NCI-H69 (cell line): Measurements from ENCODE around the gene OSBPL3.
A peak's percentile ranks its signal among the peaks of the same experiment; 100 is the strongest.

Source experiments
- DNase-seq: peaks from one replicate; lab custom pipeline; 2025; lab: John Stamatoyannopoulos, UW

Gene OSBPL3

DNA sequence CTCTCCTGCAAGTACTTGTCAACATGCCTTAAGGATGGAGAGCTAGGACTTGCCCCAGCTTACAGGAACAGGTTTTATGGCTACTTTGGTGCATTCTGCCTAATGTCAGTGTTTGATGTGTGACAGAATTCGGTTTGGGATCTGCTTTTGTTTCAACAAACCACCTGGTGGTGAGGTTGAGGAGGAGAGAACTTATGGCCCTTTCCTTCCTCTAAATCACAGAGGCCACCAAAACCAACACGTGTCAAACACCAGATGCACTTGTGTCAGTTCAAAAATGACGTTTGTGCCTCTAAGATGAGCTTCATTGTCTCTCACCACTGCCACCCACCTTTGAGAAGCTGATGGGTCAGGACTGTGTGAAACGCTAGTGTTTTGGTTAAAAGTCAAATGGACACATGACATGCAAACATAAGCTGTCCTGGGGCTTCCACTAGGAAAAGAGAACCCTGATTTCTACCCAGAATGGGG is 83.9 kb downstream of the OSBPL3 start:
- DNase-seq = no peak

DNA sequence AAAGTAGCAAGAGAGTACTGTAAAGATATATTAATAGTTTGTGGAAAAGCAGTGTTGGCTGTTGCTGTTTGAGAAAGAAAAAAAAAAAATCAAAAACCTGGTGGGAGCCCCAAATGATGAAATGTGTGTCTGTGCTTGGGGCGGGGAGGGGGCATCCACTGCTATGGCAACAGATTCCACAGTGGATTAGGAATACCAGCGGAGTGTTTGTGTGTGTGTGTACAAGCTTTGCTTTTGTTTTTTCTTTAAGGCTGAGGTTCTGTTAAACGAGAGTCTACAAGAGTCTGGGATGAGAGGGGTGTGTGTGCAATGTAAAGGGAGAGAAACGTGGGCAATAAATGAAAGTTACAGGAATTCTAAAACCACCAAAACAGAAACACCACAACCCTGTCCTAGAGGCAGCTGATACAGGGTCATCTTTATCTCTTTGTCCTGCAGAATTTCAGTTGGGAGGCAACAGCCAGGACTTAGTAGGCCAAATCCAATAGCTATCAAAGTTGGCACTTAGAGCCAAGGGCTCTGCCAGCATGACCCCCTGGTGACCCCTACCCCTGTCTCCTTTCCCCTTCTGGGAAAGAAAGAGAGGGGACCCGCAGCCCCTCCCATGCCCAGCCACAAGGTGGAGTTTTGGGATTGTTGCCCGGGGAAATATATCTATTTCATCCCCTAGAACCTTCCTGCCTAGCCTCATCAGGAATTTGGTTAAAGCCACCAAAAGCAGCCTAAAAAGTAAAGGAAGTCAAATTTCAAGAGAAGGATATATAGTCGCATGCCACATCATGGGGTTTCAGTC is 85.4 kb downstream of the OSBPL3 start:
- DNase-seq = no peak

DNA sequence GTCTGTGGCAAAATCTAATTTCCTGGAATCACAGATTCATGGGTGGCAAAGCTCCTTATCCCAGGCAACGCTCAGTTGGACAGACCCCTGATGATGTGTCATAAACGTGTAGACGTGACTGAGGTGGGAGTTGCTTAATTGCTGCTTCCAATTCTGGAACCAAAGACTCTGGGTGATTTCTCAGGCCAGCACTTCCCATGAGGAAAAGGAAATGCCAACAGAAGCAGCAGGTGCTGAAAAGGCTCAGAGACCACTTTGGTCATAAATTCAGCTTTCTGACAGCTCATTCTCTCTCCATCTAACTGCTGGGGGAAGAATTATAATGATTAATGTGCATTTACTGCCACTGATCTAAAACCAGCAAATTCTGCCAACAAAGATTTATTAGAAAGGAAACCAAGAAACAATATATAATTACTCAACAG is 88.7 kb downstream of the OSBPL3 start:
- peak; percentile 93 for DNase-seq

DNA sequence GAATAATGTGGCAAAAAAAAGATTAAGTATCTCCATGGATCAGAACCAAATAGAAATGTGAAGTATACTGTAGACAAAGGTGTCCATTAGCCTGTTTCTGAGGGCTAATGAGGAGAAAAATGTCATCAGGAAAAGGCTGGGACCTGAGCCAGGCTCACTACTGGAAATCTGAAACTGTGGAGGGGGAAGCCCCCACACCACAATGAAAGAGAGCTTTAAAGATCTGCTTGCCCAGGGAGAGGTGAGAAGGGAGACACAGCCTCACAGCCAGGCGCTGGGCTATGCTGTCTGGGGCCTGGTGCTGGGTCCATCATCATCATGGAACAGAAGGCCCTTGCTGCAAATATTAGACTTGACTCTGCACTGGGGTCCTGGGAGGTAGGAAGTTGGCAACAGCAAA is 90.4 kb downstream of the OSBPL3 start:
- peak; percentile 27 for DNase-seq

DNA sequence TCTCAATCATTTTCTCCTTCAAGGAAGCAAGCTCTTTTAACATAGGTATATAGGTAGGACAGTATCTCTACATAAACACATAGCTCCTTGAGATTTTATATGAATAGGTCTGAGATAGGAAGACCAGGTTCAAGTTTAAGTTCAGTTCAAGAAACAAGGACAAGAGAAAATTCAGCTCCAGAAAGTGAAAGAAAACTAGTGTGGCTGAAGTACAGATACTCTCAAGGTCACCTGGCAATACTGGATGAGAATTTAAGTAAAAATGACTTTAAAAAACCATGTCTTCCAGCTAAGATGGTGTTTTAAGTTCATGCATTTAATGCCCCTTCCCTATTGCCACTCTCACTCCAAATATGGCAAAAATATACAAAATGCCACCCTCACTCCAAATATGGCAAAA is 91.3 kb downstream of the OSBPL3 start:
- no peak for DNase-seq

DNA sequence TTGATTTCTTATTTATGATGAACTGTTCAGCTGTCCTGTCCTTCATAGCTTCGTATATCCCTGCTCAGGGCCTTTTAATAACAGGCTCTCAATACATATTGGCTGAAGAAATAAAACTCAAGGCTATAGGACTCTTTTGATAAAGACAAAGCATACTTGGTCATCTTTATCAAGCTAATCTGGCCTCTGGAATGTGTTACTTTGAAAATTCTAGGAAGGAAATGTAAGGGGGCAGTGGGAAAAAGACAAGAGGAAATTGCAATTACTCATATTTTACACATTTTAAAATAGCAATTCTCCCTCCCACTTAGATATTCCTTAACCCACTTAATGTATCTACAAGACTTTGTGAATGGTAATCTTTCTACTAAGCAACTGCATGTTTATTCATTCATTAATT is 94.3 kb downstream of the OSBPL3 start:
- DNase-seq = no peak

DNA sequence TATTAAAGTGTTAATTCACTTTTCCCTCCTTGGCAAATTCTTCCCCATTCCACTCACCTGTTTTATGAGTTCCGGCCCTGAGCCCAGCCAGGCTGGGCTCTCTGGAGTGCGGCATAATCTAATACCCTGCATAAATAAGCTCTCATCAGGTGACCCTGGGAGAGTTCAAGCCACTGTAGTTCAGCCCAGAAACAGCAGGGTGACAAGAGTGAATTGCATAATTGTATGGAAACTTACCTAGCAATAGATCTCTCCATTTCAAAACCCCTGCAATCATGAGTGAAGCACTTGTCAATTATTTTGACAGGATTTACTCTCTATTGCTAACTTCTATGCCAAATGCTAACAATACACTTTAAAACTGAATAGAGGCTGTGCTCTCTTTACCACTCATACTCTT is 94.7 kb downstream of the OSBPL3 start:
- DNase-seq = peak; percentile 69

DNA sequence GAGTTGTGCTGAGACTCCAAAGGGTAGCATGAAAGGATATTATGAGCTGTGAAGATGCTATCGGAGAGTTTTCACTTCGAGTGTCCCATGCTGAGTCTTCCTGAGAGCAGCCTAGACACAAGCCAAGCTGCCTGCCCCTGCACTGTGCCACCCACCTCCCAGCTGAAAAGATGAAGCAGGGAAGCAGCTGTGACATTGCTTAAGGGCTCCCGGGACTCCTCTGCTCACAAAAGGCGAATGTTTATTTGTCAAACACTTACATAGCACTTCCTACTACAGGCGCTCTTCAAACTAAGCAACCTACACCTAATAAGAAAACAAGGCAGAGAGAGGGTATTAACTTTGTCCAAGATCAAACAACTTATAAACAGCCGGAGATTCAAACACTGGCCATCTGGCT is 95.6 kb downstream of the OSBPL3 start:
- DNase-seq = peak; percentile 77

DNA sequence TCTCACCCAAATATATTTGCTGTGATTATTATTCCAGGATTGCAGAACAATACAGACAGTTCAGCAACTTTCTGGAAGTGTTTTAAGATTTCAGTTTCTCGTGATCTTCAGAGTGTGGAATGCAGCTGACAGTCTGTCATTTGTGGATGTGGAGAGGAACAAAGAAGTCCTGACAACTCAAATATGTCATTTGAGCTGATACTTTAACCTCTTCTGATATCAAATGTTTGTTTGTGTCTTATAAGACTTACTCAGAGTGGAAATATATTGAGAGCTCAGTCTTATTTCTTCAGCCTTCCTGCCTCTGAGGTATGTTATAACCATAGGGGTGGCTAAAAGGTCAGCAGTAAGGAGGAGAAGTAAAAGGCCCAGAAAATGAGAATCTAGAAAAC is 96.4 kb downstream of the OSBPL3 start:
- no peak for DNase-seq

DNA sequence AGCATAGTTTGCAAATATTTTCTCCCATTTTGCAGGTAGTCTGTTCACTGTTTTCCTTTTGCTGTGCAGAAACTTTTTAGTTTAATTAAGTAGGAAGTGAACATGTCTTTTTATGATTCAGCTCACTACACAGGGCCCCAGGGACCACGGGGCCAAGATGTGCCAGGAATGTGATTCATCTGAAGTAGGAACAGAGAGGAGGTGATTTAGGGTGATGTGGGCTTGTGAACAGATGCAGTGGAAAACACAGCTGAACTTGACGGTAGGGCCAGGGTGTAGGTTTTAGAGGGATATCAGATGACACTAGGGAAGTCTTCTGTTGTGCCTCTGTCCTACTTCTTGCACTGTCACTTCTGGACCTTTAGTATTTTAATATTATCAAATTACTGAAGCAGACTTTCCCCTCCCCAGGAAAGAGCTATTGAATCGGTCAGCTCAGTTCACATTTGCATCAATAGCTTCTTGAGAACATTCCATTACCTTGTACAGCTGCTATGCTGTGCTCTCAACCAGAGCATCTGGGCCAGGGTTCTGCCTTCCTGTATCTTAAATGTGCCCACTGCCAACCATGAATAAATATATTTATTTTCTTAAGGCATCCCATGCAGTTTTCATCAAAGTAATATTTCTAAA is 96.9 kb downstream of the OSBPL3 start:
- DNase-seq = no peak

DNA sequence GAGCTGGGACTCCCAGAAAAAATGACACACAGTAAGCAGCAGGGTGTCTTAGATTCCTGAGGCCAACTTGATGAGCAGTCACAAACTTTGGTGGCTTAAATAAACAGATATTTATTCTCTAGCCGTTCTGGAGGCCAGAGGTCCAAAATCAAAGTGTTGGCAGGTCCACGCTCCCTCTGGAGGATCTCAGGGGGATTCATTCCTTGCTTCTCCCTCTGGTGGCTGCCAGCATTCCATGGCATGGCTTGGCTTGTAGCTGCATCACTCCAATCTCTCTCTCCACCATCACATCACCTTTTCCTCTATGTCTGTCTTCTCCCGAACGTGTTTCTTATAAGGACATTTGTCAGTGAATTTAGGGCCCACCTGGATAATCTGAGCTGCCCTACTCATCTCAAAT is 98.4 kb downstream of the OSBPL3 start:
- peak; percentile 11 for DNase-seq

DNA sequence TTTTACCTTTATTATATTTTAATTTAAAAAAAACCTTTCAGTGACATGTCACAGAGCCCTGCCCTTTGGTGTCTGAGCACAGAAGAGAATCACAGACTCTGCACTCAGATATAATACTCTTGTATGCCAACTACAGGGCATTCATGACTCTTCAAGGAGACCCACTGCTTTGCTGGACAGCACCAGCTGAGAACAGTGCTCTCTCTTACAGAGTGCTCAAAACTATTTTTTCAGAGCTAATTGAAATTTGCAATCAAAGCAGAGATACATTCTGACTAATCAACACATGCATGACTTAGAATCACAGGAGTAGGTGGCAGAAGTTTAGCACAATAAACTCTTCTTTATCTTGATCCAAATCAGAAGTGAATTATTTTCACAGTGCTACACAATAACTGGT is 99.1 kb downstream of the OSBPL3 start:
- no peak for DNase-seq

DNA sequence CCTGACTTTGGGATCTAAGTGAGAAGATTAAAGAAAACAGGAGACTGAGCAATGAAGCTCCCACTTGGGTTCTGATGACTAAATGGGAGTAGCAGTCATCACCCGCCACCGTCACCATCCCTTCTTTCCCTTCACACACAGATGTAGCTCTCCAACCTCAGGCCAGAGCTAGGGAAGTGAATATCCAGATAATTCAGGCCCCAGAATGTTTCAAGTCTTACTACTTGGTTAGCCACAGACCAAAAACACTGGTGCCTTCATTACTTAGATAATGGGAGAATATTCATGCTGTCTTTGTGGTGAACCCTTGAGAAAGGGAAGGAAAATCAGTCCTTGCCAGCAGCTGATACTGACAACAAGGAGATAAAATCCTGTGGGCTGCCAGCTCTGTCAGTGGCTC is 100.7 kb downstream of the OSBPL3 start:
- DNase-seq = no peak

DNA sequence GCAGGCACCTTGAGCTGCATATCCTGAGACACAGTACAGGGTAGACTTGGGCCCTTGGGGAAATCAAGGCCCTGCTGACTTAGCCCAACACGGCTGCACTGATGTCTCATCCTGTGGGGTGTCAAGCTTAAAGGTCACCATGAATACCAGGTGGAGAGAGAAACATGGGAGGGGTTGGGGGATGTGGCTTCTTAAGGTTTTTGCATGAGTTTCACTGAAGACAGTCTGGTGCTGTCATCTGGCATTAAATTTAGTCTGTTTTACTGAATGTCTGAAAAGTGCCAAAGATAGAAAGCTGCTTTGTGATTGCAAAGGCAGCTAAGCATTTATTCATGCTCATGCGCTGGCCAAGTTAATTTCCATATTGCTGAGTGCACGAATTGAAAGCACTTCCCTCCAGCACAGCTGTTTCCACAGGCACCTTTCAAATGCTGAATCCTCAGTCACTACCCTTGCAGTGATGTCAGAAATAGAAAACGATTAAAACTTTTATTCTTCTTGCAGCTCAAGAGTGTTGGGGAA is 102.1 kb downstream of the OSBPL3 start:
- DNase-seq = no peak

DNA sequence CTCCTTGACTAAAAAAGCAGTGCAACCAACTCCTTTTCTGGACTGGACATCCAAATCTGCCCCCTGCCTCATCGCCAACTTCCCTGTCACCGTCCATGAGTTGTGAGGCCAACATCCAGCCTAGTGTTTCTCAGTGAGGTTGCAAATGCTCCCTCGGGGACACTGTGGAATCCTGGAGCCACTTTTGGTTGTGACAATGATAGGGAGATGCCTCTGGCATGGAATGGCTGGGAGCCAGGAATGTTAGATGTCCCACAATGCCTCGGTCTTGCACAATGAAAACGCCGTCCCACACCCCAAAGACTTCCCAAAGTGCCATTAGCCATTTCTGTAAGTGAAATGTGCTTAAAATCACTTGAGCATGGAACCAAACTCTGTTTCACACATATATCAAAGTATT is 105.2 kb downstream of the OSBPL3 start:
- no peak for DNase-seq

DNA sequence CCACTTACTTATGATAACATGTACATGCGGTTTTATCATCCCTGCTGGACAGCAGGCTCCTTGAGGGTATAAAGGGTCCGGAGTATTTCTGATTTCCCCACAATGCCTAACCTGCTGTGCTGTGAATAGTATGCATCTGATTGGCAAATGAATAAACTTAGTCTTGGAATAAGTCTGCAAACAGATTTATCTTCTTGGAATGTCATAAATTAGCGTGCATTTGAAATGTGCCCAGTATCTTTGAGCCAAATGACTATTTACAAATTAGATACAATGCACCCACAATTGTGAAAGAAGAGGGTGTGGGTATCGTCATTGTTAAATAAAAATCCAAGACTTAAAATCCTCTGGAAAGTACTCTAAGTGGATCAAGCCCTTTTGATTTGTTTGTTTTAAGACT is 106.0 kb downstream of the OSBPL3 start:
- peak; percentile 54 for DNase-seq

DNA sequence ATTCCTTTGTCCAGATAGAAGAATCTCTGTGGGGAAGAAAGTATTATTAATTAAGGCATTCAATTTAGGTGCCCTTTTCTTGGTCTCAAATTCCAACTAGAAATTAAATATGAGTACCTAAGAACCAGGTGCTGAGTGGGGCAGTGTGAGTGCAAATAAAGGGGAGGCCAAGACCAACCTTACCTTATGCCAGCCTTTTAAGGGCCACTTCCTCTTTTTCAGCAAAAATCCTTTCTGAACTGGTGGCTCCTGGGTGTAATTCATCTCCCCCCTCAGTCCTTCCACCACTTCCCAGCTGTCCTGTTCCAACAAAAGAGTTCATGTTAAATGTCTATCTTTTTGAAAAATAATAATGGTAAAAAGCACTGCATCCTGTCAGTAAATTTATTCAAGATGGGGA is 108.2 kb downstream of the OSBPL3 start:
- peak; percentile 41 for DNase-seq

DNA sequence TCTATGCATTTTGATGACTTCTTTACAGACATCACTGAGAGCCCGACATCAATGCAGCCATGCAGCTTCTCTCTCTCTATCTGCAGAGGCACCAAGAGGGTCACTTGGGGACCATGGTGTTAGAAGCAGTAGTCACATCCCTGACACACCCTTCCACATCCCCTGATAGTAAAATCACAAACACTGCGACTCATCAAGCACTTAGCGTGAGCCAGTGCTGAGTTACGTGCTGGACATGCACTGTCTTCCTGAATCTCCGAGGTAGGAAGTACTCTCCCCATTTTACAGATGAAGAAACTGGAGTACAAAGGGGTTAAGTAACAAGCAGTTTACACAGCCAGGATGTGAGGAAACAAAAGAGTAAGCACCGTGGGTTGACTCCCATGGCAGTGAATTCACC is 109.2 kb downstream of the OSBPL3 start:
- no peak for DNase-seq

DNA sequence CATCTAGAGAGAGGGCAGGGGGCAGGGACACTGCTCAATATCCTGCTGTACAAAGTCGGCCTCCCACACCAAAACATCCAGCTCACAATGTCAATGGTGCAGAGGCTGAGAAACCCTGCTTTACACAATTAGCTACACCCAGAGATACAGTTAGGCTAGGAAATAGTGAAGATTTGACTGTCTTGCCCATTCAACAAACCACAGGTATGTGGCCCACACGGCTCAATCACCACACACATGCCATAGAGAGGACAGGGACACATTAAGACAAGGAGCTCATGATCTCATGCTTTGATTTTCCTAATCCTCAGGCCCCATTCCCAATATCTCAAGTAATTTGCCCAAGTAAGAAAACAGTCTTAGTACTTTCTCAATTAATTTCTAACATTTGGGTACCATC is 110.4 kb downstream of the OSBPL3 start:
- no peak for DNase-seq

DNA sequence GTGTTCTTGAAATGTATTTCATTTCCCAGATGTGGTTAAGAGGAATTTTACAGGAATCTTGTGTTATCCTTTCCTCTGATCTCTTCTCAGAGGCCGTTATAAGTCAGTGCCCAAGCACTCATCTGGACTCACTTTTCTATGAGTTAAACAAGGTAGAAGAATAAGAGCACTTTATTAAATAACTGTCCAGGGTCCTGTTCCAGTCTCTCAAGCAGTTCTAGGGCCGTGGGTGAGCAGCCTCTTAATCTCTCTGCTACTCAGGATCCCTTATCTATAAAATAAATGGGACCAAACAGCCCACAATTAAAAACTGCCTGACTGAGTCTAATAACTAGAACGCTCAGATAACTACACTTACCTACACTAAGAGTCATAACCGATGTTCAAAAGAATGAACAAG is 111.2 kb downstream of the OSBPL3 start:
- DNase-seq = no peak

DNA sequence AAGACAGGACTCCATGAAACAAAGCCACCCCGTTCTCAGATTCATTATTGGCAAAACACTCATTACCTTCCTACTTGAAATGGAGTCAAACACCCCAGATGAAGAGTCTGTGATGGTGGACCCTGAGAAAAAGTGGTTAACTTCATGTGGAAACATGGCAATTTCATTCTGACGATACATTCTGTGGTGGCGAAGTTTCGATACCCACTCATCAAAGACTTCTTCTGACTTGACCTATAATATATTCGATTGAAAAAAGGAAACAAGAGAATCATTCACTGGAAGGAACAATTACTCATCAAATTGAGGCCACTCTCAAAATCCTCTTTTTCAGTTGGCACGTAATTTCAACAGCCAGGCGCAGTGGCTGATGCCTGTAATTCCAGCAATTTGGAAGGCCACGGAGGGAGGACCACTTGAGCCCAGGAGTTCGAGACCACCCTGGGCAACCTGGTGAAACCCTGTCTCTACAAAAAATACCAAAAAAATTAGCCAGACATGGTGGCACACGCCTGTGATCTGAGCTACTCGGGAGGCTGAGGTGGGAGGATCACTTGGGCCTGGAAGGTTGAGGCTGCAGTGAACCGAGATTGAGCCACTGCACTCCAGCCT is 113.9 kb downstream of the OSBPL3 start:
- DNase-seq = no peak

DNA sequence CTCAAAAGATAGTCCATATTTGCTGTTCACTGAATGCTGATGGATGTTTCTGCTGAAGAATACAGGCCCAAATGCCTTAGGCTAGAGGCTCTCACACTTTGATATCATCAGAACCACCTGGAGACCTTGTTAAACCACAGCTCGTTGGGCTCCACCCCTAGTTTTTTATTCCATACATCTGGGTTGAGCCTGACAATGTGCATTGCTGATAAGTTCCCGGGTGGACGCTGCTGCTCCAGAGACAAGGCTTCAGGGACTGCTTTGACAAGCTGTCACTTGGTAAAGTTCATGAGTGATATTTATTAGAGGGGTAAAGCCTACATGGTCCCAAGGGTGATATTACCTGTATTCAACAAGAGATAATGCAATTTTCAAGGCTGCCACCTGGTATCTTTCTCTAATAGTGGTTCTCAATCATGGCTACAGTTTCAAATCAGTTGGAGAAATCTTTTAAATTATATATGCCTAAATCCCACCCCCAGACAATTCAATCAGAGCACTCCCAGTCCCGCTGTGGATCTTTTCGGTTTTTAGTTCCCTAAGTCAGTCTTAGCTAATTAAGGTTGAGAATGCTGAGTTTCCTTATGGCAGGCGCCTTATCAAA is 115.7 kb downstream of the OSBPL3 start:
- DNase-seq = no peak

DNA sequence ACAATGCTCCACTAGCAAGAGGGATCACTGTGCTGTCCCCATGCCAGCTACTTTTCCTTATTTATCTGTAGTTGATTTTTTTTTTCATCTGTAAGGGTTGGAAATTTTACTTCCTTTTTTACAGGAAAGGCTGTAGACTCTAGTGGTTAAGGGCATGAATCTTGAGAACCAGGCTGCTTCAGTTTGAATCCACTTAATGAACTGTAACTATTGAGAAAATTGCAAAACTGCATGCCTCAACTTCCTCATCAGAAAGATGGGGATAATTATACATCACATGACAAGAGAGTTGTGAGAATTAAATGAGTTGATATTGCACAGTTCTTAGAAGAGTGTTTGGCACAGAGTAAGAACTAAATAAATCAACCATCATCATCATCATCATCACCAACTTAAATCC is 116.4 kb downstream of the OSBPL3 start:
- no peak for DNase-seq
